ENCODE measurements around the gene SH3RF1. TPM values are rescaled to one million over a fixed set of nuclear protein-coding genes. Genes with fewer than 3 reads are reported as not detected.
A peak's percentile ranks its signal among the peaks of the same experiment; 100 is the strongest.
"Not testable (repeated sequence)": the region's sequence is repeated elsewhere in the genome, so short reads cannot be mapped to it uniquely, and the experiment has no call there.

The SH3RF1 gene
- polyA plus RNA-seq (2014; cell fraction: cytosol; rRNA removed), result 2.2 and 3.1 TPM in 2 replicates
- polyA plus RNA-seq (2014; cell fraction: nucleus; rRNA removed), result 2.1 and 2.2 TPM in 2 replicates

DNA sequence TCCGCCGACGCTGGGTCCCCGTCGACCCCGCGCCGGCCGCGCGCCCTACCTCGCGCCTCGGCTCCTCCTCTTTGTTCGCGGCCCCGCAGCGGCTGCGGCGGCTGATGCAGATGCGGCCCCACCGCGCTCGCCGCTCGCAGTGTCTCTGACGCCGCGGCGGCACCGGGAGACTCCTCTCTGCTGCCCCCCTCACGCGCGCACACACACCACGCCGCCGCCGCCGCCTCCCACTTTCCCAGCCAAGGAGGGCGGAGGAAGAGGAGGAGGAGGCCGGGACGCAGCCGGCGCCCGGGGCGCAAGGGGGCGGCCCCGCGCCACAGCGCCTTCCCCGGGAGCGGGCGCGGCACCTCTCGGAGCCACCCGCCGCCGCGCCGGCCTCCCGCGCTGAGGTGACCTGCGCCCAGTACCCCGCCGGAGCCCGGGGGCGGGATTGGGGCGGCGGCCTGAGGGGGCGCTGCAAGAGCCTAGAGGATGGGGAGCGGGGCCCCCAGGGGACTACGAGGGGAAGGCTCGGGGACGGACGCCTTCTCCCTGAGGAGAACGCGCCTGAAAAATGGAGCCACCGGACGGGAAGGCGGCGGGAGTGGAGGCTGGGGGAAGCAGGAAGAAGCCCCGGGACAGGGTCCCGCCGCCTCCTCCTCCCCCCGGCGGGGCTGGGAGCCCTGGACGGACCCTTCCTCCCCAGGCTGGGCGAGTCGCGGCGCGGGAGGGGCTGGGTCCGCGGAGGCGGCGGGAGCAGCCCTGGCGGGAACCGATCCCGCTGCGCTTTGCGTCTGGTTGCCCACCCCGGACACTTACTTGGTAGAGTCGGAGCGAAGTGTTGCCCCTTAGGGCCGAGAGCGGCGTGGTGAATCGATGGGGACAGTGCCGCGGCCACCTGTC lies at the start of gene SH3RF1:
TSS of gene SH3RF1 (minus strand) at position 147 of the 882 bp plus-strand sequence. CDS start 1,744 bp downstream, outside the sequence.
- DNase-seq (ENCODE audit: low spot score), result peak; percentile 82

DNA sequence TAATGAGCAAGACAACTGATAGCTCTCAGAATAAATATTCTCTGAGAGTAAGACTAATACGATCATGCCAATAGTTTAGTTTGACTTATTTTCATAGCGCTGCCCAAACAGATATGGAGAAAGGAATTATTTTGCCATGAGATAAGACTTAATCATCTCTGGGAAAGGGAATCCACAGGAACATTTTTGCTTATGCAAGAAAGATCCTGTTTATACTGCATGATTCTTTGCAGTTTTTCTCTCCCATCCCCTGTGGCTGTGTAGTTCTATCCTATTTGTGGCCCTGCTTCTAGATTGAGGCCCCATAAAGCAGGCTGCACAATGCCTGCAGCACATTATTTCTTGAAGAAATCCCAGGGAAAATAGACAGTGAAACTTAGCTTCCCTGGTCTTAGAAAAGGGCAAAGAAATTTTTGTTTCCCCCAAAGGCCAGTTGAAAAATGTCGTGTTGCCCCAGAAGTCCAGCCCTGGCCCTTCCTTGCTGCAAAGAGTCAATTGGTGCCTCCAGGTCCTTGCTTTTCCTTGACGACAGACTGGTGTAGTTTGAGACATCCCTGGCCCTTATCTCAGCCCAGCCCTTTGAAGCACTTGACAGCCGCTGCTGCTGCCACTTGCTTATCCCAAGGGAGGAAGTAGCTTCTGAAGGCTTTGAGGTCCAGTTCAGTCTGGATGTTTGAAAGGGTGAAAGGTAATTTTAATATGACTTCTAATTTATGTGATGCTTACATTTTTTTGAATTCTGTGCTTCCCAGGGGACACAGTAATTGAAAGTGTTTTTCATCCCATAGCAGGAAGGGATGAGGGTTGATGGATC lies 45.0 kb upstream of the SH3RF1 start:
- DNase-seq (ENCODE audit: low spot score), result peak; percentile 79

DNA sequence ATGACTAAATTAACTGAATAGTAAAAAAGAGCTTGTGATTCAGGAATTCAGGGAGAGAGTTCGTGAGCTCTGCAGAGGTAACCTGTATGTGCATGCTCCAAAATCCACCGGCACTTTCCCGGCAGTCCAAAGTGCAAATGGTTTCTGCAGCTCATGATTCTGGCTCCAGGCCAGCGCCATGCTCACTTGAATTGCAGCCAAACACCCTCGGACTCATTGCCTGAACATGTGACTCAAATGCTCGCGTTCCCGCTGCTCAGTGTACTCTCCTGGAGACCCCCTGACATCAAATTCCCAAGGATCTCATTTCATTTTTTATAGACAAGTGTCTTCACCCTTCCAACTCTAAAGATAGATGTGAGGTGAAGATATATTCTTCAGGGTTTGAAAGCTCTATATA lies 44.1 kb upstream of the SH3RF1 start:
- peak; percentile 57 for DNase-seq (ENCODE audit: low spot score)

DNA sequence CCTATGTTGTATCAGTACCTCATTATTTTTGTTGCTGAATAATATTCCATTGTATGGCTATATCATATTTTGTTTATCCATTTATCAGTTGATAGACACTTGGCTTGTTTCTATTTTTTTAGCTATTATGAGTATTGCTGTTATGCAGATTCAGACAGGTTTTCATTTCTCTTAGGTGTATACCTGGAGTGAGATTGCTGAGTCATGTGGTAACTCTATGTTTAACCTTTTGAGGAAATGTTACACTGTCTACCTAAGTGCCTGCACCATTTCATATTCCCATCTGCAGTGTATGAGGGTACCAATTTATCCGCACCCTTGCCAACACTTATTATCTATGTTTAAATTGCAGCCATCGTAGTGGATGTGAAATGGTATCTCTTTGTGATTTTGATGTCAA lies 43.0 kb upstream of the SH3RF1 start:
- DNase-seq (ENCODE audit: low spot score), result no peak

DNA sequence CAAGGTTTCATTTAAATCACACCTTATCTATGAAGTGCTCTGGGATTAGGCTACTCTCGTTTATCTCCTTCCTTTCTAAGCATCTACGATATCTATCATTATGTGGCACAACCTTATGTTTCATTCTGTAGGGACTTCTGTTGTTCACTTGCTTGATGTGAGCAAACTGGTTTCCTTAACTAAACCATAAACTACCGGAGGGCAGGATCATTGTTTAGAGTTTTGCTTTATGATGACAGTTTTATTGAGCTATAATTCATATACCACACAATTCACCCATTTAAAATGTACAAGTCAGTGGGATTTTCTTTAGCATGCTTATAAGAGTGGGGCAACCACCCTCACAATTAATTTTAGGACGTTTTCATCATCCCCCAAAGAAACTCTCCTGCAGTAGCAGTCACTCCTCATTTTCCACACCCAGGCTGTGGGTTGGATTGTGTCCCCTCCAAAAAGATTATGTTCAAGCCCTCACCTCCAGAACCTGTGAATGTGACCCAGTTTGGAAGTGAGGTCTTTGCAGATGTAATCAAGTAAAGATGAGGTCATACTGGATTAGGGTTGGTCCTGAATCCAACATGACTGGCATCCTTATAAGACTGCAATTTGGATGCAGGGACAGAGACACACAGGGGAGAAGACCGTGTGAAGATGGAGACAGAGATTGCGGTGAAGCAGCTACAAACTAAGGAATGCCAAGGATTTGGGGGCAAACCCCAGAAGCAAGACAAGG lies 42.1 kb upstream of the SH3RF1 start:
- DNase-seq (ENCODE audit: low spot score), result no peak

DNA sequence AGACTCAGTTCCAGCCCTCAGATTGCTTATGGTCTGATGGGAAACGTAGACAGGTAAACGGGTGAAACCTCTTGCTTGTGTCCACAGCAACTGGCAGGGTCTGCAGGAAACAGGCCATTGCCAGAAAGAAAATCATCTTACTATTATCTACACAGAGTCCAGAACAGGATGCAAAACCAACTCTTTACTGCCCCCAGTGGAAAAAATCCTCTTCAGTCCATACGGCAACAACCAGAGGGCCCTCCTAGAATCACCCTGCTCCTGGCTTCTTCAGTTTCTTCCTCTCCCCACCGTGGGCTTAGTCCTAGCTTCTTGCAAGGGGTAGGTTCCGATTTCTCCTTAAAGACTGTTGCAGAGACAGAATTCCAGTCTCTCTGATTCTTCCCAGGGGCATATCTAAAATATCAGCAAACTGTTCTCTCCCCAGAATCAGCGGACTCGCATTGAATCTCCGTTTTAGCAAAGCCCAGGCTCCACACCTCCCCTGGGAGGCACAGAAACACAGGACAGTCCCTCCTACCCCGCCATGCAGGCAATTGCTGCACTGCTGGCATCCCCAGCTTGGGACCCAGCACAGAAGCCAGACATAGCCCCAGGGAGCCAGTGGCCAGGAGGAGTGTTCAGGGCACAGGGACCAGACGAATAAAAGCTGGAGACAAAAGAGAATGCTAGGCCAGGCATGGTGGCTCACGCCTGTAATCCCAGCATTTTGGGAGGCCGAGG lies 41.0 kb upstream of the SH3RF1 start:
- DNase-seq (ENCODE audit: low spot score), result peak; percentile 73

DNA sequence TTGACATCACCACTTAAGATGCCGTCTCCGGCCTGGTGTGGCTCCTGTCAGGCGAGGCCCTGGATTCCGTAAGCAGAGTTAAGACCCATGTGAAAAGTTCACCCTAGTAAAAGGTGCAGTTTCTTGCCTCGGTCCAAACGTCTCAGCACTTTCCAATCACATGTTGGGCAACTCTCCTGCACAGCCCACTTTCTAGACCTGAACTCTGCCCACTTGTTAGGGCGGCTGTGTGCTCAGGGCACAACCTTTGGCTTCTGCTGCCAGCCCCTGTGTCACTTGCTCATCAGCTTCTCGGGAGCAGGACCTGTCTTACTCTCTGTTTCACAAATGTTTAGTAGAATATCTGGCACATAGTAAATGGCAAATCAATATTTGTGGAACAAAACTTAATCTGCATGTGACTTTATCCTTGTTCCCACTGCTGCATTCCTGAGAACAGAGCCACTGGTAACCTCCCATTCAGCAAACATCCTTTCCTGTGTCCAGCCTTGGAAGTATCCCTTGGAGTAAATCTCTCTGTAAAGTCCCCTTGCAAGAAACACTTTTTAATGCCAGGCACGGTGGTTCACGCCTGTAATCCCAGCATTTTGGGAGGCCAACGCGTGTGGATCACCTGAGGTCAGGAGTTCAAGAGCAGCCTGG lies 38.7 kb upstream of the SH3RF1 start:
- DNase-seq (ENCODE audit: low spot score), result no peak

DNA sequence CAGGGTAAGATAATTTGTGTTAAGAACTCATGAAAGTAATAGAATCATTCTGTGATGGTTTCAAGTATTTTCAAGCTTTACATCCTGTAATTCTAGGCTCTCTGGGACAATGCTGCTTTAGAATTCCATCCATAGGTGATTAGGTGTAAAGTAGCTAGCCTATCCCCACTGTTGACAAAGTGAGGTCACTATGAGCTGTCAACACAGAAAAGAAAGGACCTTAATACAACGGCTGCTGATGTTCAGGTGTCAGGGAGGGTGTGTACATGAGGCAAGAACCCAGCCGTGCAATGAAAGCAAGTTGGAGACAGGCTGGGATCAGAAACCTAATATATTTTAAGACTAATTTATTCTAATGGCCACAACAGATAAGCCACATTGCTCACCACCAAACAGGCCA lies 36.8 kb upstream of the SH3RF1 start:
- no peak for DNase-seq (ENCODE audit: low spot score)

DNA sequence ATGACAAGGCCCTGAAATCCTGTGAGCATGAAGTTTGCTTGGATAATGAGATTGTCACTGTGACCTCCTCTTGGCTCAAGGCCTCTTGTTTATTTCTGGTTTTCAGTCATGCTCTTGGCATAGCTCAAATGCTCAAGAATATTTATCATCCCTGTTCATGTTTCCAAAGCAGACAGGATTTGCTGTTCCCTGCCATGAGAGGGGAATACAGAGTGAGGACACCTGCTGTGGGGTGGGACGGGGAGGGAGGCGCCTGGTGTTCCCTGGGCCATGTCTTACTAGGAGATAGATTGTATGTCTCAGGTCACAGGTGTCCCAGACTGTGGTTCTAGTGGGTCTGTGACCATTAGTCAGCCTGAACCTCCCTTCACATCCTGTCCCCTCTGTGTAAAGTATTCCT lies 34.9 kb upstream of the SH3RF1 start:
- DNase-seq (ENCODE audit: low spot score), result no peak

DNA sequence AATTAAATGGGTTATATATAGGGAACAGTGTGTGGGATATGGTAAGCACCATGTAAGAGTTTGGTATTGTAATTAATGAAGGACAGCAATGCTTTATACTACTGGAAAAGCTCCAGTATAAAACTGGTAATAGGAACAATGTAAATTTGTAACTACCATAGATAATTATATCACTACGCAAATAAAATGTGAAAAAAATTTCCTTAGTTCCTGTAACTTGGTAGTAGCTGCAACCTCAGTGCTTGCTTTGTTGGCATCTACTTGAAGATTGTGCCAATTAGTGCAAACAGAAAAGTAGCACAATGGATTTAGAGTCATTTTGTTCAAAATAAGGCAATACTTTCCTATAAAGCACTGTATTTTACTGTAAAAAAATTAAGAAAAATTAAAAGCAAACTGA lies 34.4 kb upstream of the SH3RF1 start:
- no peak for DNase-seq (ENCODE audit: low spot score)

DNA sequence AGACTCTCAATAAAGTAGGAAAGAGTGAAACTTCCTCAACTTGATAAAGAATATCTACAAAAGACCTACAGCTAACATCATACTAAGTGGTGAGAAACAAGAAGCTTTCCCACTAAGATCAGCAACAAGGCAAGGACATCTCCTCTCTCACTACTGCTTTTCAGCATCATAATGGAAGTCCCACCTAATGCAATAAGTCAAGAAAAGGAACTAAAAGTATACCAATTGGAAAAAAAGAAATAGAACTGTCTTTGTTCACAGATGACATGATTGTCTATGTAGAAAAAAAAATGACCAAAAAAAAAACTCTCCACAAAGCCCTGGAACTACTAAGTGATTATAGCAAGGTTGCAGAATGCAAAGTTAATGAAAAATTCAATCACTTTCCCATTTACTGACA lies 25.1 kb upstream of the SH3RF1 start:
- DNase-seq (ENCODE audit: low spot score), result no peak

DNA sequence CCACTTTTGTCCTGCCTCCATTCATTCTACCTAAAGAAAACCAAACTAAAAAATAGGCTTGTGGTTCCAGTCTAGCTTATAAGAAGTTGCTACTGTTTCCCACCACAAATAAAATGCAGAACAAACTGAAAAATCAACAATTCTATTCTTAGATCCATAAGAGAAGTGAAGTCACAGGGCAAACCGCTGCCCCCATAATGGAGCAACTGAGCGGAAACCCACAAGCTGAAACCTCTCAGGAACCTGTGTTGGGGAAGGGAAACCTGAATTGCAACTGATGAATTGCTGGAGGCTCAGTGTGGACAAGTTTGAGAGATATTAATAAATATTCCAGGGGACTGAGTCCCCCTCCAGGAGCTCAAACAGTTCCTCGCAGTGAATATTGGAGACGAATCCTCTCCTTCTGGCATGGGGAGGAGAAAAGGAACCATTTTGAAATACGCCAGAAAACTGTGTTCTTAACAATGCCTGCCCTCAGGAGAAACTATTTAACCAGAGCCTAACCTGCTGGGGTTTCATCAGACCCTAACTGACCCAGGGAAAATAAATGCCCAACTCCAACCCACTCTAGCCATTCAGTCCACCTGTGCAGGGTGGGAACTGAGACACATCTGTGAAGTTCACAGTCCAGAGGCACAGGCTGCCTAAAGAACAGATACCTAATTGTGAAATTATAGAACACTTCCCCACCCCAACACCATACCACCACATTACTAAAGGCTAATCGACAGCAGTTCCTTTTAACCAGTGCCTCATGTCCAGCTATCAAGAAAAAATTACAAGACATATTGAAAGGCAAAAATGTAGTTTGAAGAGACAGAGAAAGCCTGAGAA lies 22.8 kb upstream of the SH3RF1 start:
- DNase-seq (ENCODE audit: low spot score), result no peak

DNA sequence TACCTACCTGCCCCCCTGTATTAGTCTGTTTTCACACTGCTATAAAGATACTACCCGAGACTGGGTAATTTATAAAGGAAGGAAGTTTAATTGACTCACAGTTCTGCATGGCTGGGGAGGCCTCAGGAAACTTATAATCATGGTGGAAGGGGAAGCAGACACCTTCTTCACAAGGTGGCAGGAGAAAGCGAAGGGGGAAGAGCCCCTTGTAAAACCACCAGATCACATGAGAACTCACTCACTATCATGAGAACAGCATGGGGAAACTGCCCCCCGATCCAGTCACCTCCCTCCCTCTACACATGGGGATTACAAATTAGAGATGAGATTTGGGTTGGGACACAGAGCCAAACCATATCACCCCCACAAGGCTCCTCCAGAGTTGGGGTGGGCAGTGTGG lies 17.2 kb upstream of the SH3RF1 start:
- DNase-seq (ENCODE audit: low spot score), result not testable (repeated sequence)

DNA sequence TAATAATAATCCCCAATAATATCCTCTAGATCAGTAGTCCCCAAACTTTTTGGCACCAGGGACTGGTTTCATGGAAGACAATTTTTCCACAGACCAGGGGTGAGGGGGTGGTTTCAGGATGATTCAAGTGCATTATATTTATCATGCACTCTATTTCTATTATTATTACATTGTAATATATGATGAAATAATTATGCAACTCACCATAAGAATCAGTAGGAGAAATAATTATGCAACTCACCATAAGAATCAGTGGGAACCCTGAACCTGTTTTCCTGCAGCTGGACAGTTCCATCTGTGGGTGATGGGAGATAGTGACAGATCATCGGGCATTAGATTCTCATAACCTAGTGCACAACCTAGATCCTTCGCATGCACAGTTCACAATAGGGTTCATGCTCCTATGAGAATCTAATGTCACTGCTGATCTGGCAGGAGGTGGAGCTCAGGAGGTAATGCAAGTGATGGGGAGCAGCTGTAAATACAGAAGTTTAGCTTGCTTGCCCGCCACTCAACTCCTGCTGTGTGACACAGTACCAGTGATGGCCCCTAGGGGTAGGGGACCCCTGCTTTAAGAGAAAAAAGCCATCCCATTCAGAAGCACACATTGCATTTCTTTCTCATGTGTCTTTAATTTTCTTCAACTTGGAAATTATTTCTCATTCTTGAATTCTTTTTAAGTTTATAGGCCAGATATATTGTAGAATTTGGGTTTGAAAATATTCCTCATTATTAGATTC lies 16.0 kb upstream of the SH3RF1 start:
- DNase-seq (ENCODE audit: low spot score), result no peak

DNA sequence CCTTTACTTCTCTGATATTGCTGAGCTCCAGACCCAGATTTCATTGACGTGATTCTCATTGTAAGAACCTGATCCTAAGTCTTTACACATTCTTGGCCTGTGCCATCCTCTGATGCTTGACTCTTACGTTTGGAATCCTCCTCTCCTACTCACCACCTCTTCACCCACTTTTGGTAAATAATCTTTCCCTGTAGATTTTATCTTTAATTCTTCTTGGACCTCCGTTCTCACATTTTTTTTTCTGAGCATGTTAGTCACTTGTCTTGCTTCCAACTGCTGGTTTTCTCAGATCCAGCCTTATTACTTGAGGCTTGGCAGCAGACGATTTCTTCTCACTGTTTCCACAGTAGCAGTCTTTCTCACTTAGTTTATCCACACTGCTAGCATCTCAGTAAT lies 12.4 kb upstream of the SH3RF1 start:
- no peak for DNase-seq (ENCODE audit: low spot score)

DNA sequence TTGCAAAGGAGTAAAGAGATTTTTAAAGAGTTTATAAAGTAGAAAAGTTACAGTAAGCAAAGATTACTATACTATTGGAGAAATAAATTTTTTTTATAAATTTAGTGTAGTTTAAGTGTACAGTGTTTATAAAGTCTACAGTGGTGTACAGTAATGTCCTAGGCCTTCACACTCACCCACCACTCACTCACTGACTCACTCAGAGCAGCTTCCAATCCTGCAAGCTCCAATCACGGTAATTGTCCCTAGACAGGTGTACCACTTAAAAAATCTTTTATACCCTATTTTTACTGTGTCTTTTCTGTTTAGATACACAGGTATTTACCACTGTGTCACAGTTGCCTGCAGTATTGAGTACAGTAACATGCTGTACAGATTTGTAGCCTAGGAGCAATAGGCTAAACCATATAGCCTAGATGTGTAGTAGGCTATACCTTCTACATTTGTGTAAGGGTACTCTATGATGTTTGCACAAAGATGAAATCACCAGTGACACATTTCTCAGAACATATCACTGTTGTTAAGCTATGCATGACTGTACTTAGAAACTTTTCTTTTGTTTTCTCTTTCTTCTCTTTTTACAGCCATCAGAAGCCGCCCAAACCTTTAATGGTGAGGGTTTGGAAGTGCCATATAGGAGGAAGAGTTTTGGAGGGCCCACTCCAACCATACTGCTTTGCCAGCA lies 11.8 kb upstream of the SH3RF1 start:
- DNase-seq (ENCODE audit: low spot score), result no peak

DNA sequence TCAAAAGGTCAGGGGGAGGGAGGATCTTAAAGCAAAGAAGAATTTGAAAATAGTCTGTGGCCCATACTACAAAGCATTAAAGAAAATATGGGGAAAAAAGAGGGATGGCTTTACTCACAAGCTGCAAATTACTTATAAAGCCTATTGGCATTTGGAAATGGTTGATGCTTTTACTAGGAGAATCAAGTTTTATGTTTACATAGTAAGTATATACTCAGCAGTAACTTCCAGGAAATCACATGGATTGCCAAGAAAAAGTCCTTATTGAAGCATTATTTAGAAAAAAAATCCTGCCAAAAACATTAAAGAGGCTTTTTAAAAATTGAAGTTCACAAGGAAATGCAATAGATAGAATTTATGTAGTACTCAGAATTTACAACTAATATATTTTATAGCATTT lies 8.4 kb upstream of the SH3RF1 start:
- no peak for DNase-seq (ENCODE audit: low spot score)

DNA sequence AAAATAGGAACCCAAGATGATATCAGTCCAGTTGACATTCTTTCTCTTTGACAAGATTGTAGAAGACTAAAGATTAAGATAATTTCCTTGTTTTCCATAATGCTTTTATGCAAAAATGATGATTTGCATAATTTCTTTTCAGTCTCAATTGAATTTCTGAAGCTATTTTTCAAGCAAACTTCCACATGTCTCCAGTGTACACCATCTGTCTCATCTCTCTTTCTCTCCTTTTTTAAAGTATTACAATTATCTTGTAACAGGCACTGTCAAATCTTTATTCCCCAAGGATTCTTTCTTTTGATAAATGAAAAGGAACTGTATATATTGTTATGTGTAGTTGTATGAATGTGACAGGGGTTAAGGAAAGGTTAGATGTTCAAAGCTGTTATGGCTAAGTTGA lies 7.9 kb upstream of the SH3RF1 start:
- no peak for DNase-seq (ENCODE audit: low spot score)

Data from SK-N-DZ (cell line).